Cortex of kidney (tissue), 1 donor: Measurements from ENCODE around the gene RBM22.
A peak's percentile ranks its signal among the peaks of the same experiment; 100 is the strongest.
"Not testable (repeated sequence)": the region's sequence is repeated elsewhere in the genome, so short reads cannot be mapped to it uniquely, and the experiment has no call there.

Experiments used
- DNase-seq: peaks from one replicate; lab custom pipeline; 2025; lab: John Stamatoyannopoulos, UW

The RBM22 gene

DNA sequence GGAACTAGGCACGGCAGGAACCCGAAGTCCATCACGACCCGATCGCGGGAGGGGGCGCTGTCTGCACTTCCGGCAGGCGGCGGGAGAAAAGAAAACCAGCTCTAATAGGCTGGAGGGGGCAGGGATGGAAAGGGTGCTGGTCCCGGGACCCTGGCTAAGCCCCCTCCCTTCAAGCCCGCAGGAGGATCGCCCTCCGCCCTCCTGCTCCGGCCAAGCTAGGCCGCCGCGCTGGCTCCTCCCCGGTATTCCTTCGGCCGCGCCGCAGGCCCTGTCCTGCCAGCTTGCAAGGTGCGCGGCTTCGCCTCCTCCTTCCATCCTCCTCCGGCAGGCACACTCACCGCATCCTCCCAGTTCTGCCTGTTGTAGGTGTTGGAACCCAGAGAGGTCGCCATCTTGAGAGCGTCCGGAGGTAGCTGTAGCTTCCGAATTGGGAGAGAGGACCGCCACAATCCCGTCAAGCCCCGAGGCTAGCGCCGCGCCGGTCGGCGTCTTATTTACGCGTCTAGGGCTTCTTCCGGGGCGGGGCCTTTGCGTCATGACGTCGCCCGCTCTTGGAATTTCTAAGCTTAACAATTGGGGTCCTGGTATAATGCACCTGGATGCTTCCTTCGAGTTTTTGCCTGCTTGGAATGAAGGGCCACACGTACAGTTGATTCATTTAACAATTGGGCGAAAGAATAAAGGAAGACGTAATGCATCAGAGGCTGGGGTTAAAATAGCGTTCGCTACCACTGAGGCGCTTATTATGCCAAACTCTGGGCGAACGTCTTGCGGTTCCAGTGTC, at the start of gene RBM22:
Gene RBM22 (minus strand): TSS at position 469 of the 784 bp plus-strand sequence. CDS start 77 bp downstream, at position 392.
- peak; percentile 29 for DNase-seq

DNA sequence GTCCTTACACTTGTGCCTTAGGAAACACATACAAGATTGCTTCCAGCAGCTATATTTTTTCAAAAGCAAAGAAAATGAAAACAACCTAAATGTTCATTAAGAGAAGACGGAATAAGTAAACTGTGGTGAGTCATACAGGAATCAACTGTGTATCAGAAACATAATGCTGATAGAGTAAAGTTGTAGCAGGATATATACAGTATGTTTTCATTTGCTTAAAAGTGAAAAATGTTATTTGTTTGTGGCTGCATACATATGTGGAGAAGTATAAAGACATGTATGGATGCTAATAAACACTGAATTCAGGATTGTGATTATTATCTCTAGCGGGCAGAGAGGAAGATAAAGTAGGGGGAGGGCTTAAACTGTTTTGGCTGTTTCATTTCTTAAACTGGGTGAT, 49.6 kb upstream of the RBM22 start:
- DNase-seq: no peak

DNA sequence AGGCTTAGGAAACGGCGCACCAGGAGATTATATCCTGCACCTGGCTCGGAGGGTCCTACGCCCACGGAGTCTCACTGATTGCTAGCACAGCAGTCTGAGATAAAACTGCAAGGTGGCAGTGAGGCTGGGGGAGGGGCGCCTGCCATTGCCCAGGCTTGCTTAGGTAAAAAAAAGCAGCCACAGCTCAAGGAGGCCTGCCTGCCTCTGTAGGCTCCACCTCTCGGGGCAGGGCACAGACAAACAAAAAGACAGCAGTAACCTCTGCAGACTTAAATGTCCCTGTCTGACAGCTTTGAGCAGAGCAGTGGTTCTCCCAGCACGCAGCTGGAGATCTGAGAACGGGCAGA, 42.3 kb upstream of the RBM22 start:
- not testable (repeated sequence) for DNase-seq

DNA sequence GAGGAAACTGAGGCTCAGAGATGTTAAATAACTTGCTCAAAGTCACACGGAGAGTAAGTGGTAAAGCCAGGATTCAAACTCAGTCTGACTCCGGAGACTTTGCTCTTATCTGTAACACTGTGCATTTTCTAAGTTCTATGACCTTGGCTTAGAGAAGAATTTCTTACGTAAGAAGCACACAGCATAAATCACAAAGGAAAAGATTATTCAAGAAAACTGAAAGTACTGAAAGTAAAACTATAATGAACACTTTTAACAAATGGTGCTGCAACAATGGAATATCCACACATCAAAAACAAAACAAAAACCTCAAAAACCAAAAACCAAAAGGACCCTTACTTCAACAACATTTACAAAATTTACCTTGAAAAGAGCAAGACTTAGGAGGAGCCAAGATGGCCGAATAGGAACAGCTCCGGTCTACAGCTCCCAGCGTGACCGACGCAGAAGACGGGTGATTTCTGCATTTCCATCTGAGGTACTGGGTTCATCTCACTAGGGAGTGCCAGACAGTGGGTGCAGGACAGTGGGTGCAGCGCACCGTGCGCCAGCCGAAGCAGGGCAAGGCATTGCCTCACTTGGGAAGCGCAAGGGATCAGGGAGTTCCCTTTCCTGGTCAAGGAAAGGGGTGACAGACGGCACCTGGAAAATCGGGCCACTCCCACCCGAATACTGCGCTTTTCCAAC, 41.7 kb upstream of the RBM22 start:
- not testable (repeated sequence) for DNase-seq

DNA sequence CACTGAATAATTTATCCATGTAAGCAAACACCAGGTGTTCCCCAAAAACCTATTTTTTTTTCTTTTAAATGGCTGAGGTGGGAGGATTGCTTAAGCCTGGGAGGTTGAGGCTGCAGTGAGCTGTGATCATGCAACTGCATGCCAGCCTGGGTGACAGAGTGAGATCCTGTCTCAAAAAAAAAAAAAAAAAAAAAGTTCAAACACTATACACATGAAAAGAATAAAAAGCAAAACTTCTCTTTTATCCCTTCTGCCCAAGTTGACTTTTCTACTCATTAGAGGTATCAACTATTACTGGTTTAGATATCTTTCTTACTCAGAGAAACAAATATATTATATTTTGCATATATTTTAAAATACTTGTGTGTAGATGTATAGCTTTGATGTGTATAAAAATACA, 40.1 kb upstream of the RBM22 start:
- DNase-seq: no peak

DNA sequence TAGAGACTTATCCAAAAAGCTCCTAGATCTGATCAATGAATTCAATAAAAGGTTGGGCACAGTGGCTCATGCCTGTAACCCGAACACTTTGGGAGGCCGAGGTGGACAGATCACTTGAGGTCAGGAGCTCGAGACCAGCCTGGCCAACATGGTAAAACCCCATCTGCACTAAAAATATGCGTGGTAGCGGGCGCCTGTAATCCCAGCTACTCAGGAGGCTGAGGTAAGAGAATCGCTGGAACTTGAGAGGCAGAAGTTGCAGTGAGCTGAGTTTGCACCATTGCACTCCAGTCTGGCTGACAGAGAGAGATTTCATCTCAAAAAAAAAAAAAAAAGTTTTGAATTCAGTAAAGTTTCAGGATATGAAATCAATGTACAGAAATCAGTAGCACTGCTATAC, 38.0 kb upstream of the RBM22 start:
- no peak for DNase-seq

DNA sequence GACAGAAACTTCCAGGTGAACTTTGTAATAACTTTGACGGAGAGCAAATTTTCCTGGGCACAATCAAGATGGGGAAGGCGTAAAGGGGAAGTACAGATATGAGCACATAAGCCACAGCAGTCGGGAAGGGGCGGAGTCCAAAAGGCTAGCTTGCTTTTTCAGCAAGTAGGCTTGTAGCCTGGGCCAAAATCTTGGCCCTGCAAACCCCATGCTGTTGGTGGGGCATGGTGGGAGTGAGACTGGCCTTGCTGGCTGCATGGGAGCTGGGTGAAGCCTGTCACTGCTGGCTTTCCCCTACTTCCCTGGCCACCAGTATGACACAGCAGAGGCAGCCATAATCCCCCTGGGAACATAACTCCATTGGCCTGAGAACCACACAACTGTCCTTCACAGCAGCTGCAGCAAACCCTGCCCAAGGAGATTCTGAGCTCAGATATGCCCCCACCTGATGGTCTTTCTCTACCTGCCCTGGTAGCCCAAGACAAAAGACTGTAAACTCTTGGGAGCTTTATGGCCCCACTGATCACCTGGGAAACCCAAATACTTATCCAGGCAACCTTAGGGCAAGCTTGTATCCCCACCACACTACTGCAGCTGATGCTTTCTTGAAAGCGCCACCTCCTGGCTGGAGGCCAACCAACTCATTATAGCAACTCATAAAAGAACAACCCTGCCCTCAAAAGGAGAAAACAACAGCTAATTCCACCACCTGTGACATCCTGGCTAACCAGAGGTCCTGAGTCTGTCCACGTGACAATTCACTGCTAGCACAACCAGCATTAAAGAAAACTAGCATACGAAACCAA, 33.9 kb upstream of the RBM22 start:
- DNase-seq: no peak

DNA sequence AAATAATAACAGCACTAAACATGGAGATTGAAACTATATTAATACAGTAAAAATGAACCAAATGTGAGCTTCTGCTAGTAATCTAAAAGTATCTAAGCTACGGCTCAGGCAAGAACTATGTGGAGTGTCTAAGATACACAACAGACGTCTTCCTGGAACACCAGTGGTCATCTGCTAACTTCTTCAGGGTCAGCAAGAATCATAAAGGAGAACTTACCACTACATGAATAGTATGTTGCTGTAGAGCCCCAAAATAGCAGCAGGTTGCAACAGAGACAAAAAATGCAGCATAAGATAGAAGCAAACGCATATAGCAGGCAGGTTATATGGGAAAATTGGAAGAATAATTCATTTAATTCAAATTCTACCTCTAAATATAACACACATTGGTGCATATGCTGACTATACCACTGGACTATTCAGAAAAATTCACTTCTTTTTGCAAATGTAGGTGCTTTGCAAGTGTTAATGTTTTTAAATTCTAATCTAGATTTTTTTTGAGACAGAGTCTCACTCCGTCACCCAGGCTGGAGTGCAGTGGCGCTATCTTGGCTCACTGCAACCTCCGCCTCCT, 30.9 kb upstream of the RBM22 start:
- no peak for DNase-seq

DNA sequence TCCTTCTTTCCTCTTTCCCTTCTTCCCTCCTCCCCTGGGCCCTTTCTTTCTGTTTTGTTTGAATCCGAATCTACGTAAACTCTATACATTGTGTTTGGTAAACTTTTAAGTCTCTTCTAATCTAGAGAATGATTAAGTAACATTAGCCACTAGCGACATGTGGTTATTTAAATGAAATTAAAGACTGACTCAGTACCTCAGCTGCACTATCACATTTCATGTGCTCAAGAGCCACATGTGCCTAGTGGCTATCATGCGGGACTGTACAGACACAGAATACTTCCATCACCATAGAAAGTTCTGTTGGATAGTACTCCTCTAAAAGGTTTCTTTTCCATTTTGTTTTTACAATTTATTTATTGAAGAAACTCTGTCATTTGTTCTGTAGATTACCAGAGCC, 29.0 kb upstream of the RBM22 start:
- DNase-seq: no peak

DNA sequence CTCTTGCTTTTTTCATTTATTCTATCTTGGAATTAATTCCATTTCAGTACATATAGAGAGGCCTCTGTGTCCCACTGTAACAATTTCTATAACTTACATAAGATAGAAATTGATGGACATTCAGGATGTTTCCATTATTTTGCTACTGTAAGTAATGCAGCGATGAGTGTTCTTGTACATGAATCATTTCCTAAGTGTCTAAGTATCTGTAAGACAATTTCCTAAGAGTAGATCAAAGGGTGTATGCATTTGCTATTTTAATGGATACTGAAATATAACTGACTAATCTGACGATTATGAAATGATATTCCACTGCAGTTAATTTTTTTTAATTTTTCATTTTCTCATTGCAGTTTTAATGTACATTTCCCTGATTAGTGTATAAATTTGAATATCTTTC, 23.0 kb upstream of the RBM22 start:
- no peak for DNase-seq

DNA sequence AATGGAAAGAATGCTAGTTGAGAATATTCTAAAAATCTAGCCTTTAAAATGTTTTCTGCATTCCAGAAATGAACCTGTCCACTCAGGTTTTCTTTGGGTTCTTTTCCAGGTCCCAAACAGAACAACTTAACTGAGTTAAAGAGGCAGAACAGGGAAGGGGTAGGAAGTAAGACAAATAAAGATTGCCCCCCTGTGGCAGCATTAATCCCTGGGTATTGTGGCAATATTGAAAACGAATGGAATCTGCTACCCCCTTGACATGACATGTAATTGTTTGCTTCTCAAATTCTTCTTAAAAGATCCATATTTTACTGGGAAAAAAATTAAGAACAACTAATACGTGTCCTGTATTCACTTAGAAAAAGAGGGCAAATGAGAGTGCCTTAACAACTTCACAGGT, 9.3 kb upstream of the RBM22 start:
- DNase-seq: no peak

DNA sequence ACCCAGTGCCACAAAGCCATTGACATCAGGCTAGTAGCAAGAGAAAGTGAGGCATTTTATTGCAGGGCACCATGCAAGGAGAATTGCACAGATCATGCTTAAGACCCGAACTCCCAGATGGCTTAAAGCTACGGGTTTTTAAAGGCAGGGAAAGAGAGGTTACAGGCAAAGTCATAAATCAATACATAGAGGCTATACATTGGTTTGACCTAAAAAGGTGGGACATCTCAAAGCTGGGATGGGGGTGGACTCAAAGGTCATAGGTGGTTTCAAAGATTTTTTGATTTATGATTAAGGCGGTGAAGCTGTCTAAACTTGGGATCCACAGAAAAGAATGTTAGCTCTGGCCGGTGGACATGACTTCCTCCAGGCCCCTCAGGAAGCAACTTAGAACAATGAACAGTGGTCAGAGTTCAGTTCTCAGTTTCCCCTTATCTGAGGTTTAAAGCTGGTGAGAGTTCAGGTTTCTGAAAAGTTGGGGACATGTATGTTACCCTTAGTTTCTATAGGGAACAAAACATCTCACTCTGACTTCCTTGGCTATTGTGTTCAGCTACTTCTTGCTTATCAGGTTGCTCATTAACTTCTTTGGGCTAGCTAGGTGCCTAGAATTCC, 6.0 kb upstream of the RBM22 start:
- DNase-seq: no peak

DNA sequence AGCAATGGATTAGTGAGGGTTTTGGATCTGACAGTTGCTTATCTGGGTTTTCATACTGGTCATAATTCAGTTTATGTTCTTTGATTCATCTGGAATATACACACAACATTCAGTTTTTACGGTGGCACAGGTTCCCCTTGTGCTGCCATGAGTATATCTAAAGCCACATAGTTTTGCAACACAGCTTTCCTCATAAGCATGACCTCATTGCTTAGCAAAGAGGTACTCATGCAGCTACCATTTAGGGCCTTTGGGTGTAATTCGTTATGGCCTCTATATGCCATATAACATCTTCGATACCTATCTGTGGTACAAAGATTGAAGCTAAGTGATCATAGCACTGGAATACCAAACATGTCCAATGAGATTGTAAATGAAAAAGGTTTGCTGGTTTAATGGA, 2.9 kb upstream of the RBM22 start:
- no peak for DNase-seq

DNA sequence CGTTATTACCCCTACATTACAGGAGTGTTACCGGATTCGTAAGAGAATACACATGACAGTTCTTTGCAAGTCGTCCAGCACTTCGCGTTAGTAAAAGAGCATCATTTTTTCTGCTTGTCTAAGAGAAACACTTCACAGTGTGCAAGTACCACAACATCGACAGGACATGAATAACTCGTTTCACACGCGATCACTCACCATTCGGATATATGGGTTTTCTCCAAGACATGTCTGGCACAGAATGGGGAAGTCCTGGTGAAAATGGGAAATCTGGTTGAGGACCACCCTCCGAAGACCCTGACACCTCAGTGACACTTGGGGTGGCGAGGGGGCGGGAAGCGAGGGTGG, 642 bp downstream of the RBM22 start:
- DNase-seq: no peak

DNA sequence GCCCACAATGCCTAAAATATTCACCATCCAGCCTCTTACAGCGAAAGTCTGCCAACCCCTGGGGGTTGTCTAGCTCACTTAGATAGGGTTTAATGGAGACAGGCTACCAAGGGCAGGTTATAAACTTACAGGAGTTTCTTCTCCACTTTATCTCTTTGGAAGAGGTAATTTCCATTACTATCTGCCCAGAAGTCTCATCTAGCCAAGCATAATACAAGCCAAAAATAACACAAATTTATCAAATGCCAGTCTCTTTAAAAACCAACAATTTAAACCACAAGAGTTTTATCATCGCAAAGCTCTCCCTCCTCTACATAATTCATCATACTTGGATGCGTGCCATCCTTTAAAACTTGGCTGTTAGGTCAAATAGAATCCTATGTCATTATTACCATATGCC, 6.2 kb downstream of the RBM22 start:
- DNase-seq: no peak

DNA sequence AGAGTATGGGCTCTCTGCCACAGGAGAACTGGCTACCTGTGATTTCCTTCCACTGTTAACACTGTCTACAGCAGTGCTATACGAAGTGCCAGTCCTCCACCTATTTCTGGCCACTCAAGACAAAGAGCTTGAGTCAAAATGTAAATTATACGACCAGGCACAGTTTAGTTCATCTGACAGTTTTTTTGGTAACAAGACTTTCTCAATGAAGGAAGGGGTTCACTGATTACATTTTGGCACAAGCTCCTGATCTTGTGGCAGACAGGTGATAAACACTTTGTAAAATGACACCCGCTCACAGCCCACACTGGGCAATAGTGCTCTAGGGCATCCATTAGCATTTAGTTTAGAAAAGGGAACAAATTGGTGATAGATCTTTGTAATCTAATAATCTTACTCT, 8.6 kb downstream of the RBM22 start:
- DNase-seq: no peak

DNA sequence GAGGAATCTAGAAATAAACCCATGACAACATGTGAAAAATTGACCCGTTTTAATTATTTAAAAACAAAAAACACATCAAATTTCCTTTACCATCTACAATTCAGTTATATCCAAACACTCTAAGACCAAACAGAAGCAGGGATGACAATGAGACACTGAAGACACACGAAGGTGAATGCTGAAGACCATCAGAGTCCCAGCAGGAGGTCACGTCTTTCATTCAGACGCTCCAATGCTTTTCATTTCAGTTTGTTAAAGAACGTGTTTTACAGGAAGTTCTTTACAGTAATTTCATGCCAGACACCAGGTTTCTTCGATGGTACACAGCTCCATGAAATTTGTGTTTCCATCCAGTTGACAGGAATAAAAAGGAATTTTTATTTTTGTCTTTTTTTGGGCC, 10.1 kb downstream of the RBM22 start:
- DNase-seq: no peak

DNA sequence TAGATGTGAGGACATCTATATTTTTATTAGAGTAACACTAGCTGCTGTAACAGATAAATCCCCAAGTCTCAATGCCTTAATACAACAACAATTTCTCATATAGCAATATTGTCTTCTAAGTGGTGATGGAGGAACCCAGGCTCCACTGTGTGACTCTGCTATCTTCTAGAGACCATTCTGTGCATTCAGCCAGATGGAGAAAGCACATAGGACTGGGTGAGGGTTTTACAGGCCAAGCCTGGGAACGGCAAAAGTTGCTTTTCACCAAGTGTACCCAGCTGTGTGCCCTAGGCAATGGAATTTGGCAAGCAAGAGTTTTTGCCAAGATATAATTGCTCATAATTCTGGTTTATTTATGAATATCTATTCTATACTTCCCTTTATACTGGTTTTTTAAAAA, 11.7 kb downstream of the RBM22 start:
- no peak for DNase-seq

DNA sequence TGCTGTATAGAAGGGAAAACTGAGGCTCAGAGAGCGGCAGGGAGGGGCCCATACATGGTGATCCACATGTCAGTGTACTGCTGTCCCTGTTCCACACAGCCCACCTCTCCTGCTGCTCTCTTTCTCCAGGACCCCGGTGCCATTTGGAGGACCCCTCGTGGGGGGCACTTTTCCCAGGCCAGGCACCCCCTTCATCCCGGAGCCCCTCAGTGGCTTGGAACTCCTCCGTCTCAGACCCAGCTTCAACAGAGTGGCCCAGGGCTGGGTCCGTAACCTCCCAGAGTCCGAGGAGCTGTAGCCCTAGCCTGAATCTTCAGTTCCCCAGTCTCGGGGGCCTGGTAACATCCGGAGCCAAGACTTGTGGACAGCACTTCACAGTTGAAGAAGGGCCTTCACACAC, 24.3 kb downstream of the RBM22 start:
- no peak for DNase-seq

DNA sequence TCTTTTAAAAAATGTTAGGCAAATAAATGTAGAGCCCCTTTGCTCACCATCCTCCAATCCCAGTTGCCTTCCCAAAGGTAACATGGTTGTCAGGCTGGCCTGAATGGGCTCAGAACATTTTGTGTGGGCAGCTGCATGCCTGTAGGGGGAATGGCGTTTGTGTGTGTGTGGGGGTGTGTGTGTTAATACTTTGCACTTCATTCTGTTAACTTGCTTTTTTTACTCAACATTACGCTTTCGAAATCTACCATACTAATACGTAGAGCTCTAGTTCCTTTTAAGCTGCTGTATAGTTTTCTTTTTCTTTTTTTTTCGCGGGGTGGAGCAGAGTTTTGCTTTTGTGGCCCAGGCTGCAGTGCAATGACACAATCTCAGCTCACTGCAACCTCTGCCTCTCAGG, 25.8 kb downstream of the RBM22 start:
- no peak for DNase-seq

DNA sequence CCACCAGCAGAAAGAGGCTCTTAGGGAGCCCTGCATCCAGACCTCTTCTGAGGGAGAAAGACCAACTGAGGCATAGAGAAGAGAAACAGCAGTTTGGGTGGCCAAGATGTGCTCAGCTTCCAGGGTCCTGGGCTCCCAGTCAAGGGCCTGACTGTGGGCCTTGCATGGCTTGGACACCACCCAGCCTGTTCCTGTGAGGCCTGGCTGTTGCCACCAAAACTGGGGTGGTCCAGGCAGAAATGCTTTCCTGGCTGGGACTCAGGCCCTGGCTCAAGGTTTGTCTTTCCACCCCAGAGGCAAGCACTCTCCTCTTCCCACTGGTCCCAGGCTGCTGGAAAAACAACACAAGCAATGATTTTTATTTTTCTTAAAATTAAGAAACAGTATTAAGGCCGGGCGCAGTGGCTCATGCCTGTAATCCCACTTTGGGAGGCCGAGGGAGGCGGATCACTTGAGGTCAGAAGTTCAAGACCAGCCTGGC, 26.5 kb downstream of the RBM22 start:
- DNase-seq: no peak

DNA sequence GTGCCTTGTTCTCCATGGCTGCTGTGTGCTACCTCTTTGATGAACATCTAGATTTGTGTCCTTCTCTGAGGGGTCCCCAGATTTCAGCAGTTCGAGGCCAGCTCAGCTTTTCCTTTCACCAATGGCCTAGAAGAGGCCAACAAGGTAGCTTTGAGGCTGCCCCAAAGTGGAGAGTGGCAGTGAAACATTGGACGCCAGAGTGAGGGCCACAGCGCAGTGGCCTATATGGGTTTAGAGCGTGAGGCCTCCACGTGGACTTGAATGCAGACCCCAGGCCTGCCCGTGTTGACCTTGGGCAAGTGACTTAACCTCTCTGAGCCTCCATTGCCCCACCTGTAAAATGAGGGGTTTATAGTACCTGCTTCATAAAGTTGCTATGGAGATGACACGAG, 28.0 kb downstream of the RBM22 start:
- DNase-seq: no peak
